ENCODE data around the gene MRPS12.

DNA sequence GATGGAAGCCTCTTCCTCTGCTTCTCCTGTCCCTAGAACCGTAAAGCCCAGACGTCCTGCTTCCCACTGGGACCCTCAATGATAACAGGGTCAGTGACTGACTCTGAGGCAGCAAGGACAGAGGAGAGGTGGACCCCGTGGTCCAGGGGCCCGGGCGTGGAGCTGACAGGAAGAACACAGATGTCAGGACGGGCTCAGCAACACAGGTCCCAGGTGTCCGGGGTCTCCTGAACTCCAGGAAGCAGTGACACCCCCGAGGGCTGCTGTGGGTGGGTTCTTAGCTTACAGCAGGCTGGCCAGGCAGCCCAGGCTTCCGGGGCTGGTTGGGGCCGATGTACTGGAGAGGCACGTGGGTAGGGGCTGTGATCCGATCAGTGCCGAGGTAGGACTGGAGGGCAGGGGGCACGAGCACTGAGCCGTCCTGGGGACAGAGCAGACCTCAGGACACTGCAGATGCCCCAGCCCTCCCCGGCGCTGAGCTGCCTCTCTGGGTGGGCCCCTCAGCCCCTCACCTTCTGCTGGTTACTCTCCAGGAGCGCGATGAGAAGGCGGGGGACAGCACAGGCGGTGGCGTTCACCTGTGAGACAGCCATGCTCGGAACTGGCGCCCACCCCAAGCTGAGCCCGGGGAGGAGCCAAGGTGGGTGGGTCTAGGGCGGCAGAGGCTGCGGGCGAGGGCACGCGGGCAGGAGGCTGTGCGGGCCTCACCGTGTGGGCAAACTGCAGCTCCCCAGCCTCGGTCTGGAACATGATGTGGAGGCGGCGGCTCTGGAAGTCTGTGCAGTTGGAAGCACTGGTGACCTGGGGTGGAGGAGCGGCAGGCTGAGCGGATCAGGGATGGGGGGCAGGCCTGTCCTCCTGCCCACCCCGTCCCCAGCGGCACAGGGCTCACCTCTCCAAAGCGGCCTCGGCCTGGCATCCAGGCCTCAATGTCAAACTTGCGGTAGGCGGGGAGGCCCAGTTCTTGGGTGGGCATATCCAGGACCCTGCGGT, 15.1 kb upstream of the MRPS12 start:
- TF ChIP-seq SMC3 (IDR thresholded peaks at IDR 0.05), result no peak
- TF ChIP-seq POLR2A (IDR thresholded peaks at IDR 0.05; ENCODE audit: low read length), result no peak
- TF ChIP-seq CBX2 (IDR thresholded peaks at IDR 0.05; ENCODE audit: borderline replicate concordance, low read depth), result no peak
- no peak for TF ChIP-seq BHLHE40 (IDR thresholded peaks at IDR 0.05; ENCODE audit: low read depth, low read length)
- TF ChIP-seq, protein P1, sequence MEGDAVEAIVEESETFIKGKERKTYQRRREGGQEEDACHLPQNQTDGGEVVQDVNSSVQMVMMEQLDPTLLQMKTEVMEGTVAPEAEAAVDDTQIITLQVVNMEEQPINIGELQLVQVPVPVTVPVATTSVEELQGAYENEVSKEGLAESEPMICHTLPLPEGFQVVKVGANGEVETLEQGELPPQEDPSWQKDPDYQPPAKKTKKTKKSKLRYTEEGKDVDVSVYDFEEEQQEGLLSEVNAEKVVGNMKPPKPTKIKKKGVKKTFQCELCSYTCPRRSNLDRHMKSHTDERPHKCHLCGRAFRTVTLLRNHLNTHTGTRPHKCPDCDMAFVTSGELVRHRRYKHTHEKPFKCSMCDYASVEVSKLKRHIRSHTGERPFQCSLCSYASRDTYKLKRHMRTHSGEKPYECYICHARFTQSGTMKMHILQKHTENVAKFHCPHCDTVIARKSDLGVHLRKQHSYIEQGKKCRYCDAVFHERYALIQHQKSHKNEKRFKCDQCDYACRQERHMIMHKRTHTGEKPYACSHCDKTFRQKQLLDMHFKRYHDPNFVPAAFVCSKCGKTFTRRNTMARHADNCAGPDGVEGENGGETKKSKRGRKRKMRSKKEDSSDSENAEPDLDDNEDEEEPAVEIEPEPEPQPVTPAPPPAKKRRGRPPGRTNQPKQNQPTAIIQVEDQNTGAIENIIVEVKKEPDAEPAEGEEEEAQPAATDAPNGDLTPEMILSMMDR (IDR thresholded peaks at IDR 0.05), result no peak
- no peak for TF ChIP-seq RARB (CRISPR knock-in tag; IDR thresholded peaks at IDR 0.05)
- no peak for TF ChIP-seq CHD2 (IDR thresholded peaks at IDR 0.05; ENCODE audit: low read length, partially characterized antibody)
- no peak for TF ChIP-seq POLR2AphosphoS2 (conservative IDR thresholded peaks at IDR 0.05; ENCODE audit: low read length)
- TF ChIP-seq HDAC2 (IDR thresholded peaks at IDR 0.05), result no peak
- TF ChIP-seq, protein P2, sequence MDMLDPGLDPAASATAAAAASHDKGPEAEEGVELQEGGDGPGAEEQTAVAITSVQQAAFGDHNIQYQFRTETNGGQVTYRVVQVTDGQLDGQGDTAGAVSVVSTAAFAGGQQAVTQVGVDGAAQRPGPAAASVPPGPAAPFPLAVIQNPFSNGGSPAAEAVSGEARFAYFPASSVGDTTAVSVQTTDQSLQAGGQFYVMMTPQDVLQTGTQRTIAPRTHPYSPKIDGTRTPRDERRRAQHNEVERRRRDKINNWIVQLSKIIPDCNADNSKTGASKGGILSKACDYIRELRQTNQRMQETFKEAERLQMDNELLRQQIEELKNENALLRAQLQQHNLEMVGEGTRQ (IDR thresholded peaks at IDR 0.05), result no peak
- TF ChIP-seq EHF (CRISPR knock-in tag; IDR thresholded peaks at IDR 0.05), result no peak
- TF ChIP-seq MAZ (IDR thresholded peaks at IDR 0.05; ENCODE audit: borderline replicate concordance, low read depth, low read length), result no peak
- TF ChIP-seq EP300 (IDR thresholded peaks at IDR 0.05), result no peak
